ENCODE results near the gene NETO1.

NETO1 gene

DNA sequence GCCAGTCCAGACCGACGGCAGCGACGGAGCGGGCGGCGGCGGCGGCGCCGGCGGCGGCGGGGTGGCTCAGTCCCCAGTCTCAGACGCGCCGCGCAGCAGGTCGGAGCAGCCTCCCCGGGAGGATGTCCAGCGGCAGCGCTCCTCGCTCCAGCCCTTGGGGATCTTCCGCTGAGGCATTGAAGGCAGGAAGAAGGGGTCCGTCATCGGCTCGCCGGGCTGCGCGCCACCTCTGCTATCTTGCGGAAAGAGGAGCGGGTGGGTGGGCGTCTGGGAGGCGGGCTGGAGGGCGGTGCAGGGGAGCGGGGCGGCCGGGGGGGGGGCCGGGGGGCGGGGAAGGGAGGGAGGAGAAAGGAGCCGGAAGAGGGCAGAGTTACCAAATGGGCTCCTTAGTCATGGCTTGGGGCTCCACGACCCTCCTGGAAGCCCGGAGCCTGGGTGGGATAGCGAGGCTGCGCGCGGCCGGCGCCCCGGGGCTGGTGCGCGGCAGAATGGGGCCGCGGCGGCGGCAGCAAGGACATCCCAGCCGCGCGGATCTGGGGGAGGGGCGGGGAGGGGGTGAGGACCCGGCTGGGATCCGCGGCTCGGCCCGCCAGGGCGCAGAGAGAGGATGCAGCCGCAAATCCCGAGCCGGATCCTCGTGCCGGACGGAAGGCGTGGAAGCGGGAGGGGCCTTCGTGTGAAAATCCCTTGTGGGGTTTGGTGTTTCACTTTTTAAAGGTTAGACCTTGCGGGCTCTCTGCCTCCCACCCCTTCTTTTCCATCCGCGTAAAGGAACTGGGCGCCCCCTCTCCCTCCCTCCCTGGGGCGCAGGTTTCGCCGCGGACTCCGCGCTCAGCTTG is at the start of gene NETO1:
TSS of gene NETO1 (minus strand) at position 242 of the 839 bp plus-strand sequence. CDS start 696 bp downstream, outside the sequence.
- in situ Hi-C loops (cut with HindIII; ENCODE audit: low sequenced_read_pairs), result no loop called here

GRCh38 chr18:72910045-72910444 is 42.3 kb upstream of the NETO1 start:
- in situ Hi-C loops (cut with HindIII; ENCODE audit: low sequenced_read_pairs), result no loop called here

GRCh38 chr18:72908181-72908580 is 40.4 kb upstream of the NETO1 start:
- in situ Hi-C loops (cut with HindIII; ENCODE audit: low sequenced_read_pairs), result no loop called here

DNA sequence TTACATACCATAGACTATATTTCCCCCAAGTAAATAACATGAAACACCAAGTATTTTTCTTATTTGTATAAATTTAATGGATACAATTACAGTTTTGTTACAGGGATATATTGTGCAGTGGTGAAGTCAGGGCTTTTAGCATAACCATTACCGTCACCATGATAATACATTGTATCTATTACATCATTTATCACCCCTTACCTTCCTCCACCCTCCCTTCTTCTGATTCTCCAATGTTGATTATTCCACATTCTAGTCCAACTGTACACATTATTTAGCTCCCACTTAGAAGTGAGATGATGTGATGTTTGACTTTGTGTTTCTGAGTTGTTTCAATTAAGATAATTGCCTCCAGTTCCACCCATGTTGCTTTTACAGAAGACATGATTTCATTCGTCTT is 35.2 kb upstream of the NETO1 start:
- in situ Hi-C loops (cut with HindIII; ENCODE audit: low sequenced_read_pairs), result no loop called here

DNA sequence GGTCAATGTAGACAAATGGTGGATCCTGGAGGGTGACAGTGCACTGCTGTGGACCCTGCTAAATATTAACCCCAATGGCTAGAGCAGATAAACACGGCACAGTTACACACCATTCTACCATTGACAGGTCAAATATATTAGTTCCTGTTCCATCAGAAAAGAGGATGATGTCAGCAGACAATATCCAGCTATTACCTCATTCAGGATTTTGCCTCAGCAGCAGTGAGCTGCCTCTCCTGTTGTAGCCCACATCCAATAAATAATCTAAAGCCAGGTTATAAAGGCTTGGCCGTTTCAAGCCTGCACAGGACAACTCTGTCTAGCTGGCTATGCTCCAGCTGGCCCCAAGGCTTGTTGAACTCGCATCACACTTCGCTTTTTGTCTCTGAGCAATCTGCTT is 31.6 kb upstream of the NETO1 start:
- in situ Hi-C loops (cut with HindIII; ENCODE audit: low sequenced_read_pairs), result no loop called here

GRCh38 chr18:72898870-72899269 is 31.1 kb upstream of the NETO1 start:
- in situ Hi-C loops (cut with HindIII; ENCODE audit: low sequenced_read_pairs), result no loop called here

DNA sequence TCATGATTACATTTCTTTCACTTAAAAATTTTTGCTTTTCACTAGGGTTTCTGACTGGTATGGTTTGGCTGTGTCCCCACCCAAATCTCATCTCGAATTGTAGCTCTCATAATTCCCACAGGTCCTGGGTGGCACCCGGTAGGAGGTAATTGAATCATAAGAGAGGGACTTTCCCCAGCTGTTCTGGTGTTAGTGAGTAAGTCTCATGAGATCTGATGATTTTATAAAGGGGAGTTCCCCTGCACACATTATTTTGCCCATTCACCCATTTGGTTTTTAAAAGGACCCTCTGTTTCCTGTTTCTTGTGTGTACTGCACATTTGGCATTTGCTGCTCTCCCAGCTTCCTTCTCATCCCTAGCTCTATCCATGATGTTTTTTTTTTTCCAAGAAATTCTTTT is 27.8 kb upstream of the NETO1 start:
- in situ Hi-C loops (cut with HindIII; ENCODE audit: low sequenced_read_pairs), result no loop called here

DNA sequence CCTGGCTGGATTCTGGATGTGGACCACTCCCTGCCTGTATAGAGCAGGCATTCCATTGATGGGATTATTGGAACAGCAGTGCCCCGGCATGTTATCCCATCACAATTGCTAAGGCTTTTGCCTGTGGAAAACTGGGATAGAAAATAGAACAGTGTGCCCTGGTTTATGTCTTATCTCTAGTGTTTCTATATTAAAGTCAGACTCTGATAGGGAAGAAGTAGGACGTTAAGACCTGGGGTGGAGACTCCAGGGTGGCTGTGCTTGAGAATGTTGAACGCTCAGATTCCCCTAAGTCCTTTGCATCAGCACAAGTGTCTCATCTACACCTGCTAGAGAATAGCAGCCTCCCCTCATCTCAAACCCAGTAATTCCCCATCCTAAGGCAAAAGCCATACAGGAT is 10.8 kb upstream of the NETO1 start:
- in situ Hi-C loops (cut with HindIII; ENCODE audit: low sequenced_read_pairs), result no loop called here

DNA sequence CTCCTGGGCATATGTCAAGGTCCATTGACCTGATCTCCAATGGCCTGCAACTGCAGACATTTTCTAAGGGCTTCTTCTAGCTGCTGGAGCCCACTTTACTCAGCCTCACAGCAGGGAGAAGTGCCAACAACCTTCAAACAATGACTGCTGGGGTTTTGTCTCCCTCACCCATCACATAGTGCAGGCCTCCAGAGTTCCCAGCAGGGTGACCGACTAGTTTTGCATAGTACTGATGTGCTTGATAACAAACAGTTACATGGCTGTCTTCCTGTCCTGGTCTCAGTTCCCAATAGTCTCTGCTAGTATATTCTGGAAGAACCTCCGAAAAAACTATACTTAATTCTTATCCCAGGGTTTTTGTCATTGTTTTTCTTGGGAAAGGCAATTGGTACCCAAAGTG is 10.4 kb upstream of the NETO1 start:
- in situ Hi-C loops (cut with HindIII; ENCODE audit: low sequenced_read_pairs), result no loop called here

DNA sequence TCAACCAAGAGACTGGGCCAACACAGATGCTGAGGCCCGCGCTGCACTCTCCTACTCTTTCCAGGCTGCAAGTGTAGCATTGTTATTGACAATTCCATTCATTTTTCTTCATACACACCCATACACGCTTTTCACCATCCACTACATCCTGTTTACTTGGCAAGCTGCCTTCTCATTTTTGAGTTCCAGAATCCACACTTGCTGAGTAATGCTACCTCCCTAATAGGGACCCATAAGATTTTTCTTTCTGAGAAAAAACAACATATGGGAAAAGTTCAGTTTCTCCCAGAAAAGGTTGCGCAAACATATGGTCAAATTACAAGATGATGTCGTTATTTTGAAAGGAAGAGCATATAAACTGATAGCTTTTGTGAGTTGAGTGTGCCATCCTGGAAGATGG is 3.3 kb upstream of the NETO1 start:
- in situ Hi-C loops (cut with HindIII; ENCODE audit: low sequenced_read_pairs), result no loop called here

DNA sequence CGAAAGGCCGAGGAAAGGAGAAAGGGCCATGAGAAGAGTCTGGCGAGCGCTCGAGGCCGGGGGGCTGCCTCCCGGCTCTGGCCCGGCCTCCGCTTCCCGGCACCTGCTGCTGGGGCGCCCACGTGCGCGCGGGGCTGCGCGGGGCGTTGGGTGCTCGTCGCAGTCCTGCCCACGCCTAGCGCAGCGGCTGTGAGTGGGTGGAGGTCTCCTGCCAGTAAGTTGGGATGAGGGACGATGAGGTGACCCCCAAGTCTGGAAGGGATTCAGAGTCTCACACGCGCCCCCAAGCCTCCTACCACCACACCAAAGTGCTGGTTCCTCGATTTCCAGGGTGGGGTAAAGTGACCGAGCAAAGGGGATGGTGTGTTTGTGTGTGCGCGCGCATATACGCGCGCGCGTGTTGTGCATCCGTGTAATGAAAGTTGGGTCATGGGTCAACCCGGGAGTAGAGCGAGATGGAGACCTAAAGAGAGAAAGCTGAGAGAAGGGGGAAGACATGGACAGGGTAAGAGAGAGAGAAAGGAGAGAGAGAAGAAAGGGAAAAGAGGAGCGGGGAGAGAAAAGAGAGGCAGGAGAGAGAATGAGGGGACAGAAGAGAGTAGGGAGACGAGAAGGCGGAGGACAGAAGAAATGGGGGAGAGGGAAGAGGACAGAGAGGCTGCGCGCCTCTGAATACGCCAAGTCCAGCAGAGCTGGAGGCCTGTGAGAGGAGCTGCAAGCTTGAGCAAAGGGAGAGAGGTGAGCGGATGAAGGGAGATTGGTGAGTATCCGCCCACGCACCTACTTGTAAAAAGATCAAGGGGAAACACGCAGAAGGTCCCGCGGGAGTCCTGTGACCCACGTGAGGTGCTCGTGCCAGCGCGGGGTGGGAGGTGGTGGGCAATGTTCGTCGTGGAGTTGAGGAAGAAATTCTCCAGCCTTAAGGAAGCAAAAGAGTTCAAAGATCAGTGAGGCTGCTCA is 1.7 kb upstream of the NETO1 start:
- in situ Hi-C loops (cut with HindIII; ENCODE audit: low sequenced_read_pairs), result no loop called here

DNA sequence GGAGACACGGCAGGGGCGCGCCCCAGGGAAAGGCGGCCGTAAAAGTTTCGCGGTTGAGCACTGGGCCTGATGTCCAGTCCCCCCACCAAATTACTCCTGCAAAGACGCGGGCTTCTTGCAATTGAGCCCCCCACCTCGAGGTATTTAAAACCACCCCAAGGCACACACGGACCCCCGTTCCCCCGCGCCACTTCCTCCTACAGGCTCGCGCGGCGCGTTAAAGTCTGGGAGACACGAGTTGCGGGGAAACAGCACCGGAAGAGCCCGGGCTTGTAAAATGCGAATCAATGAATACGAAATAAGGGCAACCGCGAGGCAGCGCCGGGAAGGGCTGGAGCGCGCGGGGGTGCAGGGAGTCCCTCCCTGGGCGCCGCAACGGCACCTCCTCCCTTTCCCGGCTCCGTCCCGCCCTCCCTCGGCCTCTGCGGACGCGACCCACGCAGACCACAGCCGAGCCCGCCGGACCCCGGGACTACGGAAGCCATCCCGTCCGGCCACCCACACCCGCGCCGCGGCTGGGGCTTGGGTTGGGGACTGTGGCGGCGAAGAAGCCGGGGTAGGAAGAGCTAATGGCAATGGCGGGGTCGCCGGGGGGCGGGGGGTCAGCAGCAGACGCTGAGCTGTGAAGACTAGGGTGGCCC is 918 bp upstream of the NETO1 start:
- in situ Hi-C loops (cut with HindIII; ENCODE audit: low sequenced_read_pairs), result no loop called here

DNA sequence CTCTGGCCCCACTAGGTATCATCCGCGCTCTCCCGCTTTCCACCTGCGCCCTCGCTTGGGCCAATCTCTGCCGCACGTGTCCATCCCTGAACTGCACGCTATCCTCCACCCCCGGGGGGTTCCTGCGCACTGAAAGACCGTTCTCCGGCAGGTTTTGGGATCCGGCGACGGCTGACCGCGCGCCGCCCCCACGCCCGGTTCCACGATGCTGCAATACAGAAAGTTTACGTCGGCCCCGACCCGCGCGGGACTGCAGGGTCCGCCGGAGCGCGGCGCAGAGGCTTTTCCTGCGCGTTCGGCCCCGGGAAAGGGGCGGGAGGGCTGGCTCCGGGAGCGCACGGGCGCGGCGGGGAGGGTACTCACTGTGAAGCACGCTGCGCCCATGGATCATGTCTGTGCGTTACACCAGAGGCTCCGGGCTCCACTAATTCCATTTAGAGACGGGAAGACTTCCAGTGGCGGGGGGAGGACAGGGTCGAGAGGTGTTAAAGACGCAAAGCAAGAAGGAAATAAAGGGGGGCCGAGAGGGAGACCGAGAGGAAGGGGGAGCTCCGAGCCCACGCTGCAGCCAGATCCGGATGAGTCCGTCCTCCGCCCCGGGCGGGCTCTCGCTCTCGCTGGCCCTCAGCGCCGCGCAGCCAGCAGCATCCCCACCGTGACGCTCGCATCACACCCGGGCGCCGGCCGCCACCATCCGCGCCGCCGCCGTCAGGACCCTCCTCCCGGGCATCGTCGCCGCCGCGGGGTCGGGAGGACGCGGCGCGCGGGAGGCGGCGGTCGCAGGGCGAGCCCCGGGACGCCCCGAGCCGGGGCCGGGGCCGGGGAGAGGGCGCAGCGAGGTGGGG is 664 bp downstream of the NETO1 start:
- in situ Hi-C loops (cut with HindIII; ENCODE audit: low sequenced_read_pairs), result no loop called here

- in situ Hi-C loops (cut with HindIII; ENCODE audit: low sequenced_read_pairs), result no loop called here
Observed at GRCh38 chr18:72866442-72866900, 1.3 kb downstream of the NETO1 start.

GRCh38 chr18:72863754-72864153 is 4.0 kb downstream of the NETO1 start:
- in situ Hi-C loops (cut with HindIII; ENCODE audit: low sequenced_read_pairs), result no loop called here

DNA sequence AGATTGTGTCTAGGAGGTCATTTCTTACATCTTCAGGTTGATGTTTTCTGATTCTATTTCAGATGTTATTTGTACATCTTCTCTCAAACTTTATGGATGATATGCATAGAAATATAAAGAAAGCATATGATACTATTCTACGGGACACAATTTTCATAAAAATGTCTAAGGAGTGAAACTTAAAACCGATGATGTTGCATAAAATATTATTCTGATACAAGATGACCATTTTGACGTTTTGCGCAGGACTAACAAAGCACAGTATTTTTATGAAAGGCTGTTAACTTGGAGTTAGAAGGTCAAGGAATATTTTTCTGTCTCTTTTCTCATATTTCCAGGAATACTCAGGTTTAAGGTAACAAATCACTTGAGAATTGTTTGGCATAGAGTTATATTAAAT is 8.7 kb downstream of the NETO1 start:
- in situ Hi-C loops (cut with HindIII; ENCODE audit: low sequenced_read_pairs), result no loop called here

GRCh38 chr18:72849671-72850070 is 18.1 kb downstream of the NETO1 start:
- in situ Hi-C loops (cut with HindIII; ENCODE audit: low sequenced_read_pairs), result no loop called here

DNA sequence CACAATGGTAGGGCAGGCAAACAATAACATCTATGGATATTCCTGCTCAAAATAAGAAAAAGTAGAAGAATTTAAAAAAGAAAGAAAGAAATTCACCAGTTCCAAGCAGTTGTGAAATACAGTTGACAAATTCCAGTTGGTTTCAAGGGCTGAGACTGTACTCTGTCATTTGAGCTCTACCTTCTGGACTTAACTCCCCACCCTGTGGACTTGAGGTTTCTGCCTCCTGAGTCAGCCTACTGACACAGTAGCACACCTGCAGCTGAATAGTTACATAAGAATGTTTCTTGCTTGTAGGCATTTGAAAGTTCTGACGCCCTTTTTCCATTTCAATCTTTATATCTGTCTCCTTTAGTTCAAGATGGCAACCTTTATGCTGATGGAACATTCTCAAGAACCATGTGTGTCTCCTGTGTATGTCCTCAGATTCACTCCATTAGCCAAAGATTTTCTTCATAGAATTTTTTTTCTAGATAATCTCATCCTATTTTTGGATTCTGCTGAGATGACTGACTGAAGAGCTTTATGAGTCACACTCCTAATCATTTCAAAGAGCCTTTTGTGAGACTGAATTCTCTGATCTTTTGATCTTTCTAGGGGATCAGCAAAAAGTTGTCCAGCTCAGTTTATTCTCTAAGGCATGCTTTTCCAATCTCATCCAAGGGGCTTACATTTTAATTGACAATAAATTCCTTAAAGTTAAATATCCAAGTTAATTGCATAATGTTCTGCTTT is 19.1 kb downstream of the NETO1 start:
- in situ Hi-C loops (cut with HindIII; ENCODE audit: low sequenced_read_pairs), result no loop called here

GRCh38 chr18:72847771-72848170 is 20.0 kb downstream of the NETO1 start:
- in situ Hi-C loops (cut with HindIII; ENCODE audit: low sequenced_read_pairs), result no loop called here

Measured in endothelial cell of hepatic sinusoid (primary cell).